GM23338 (cell line): ENCODE data around the gene EPHB2. TPM values are rescaled to one million over a fixed set of nuclear protein-coding genes. Genes with fewer than 3 reads are reported as not detected.

ENCODE experiments used
- ATAC-seq: fragments of 200-7000 bp; cut with Tn5 transposase; 3 replicates; pipeline ENCODE4 v1.9.1; 2020
- DNase-seq: peaks from one replicate; pipeline ENCODE4 v3.0.0-alpha.2; 2015; ENCODE audit warnings: low spot score
- H2AFZ ChIP-seq: fragments of 200-600 bp; sonication (generic); 2 replicates; pipeline ENCODE4 v1.8.0; 2016; ENCODE audit warnings: antibody characterized with exemption, mild to moderate bottlenecking, moderate library complexity
- H3F3A ChIP-seq: fragments of 200-600 bp; sonication (generic); replicated peaks from 2 replicates; pipeline ENCODE4 v1.8.0; 2017; ENCODE audit warnings: antibody characterized with exemption, mixed run types, low read depth
- H3K27ac ChIP-seq: fragments of 200-600 bp; sonication (generic); 2 replicates; pipeline ENCODE4 v1.6.1; 2016; ENCODE audit warnings: low read depth
- H3K27me3 ChIP-seq: fragments of 200-600 bp; sonication (generic); 2 replicates; pipeline ENCODE4 v1.8.0; 2016; ENCODE audit warnings: mild to moderate bottlenecking, mixed run types, moderate library complexity; ENCODE audit not compliant: insufficient read depth
- H3K36me3 ChIP-seq: fragments of 200-600 bp; sonication (generic); 2 replicates; pipeline ENCODE4 v1.8.0; 2016; ENCODE audit warnings: mild to moderate bottlenecking; ENCODE audit not compliant: insufficient read depth
- H3K4me1 ChIP-seq: fragments of 200-600 bp; sonication (generic); 2 replicates; pipeline ENCODE4 v1.8.0; 2016; ENCODE audit warnings: mild to moderate bottlenecking, moderate library complexity; ENCODE audit not compliant: insufficient read depth
- H3K4me2 ChIP-seq: fragments of 200-600 bp; sonication (generic); 2 replicates; pipeline ENCODE4 v1.7.1; 2017; ENCODE audit warnings: mixed run types
- H3K4me3 ChIP-seq: fragments of 200-600 bp; sonication (generic); 2 replicates; pipeline ENCODE4 v1.6.1; 2016; ENCODE audit warnings: mixed run types
- H3K79me2 ChIP-seq: fragments of 200-600 bp; sonication (generic); replicated peaks from 2 replicates; pipeline ENCODE4 v1.8.0; 2017; ENCODE audit warnings: mild to moderate bottlenecking; ENCODE audit not compliant: insufficient read depth
- H3K9me2 ChIP-seq: fragments of 200-600 bp; sonication (generic); 2 replicates; pipeline ENCODE4 v1.8.0; 2017; ENCODE audit not compliant: insufficient read depth
- H4K20me1 ChIP-seq: fragments of 200-600 bp; sonication (generic); replicated peaks from 2 replicates; pipeline ENCODE4 v1.8.0; 2017; ENCODE audit warnings: mild to moderate bottlenecking; ENCODE audit not compliant: insufficient read depth
- H3K27ac Mint-ChIP-seq: 2 replicates; pipeline ENCODE4 v1.8.0; 2020; ENCODE audit warnings: inconsistent platforms, mild to moderate bottlenecking, moderate library complexity, mixed read lengths
- H3K27me3 Mint-ChIP-seq: 3 replicates; pipeline ENCODE4 v1.8.0; 2022; ENCODE audit warnings: low read depth, mild to moderate bottlenecking, moderate library complexity, mixed read lengths, inconsistent platforms; ENCODE audit not compliant: insufficient read depth, poor library complexity
- H3K36me3 Mint-ChIP-seq: 3 replicates; pipeline ENCODE4 v1.8.0; 2021; ENCODE audit warnings: low read depth, mild to moderate bottlenecking, inconsistent platforms, moderate library complexity, mixed read lengths
- H3K4me1 Mint-ChIP-seq: 3 replicates; pipeline ENCODE4 v1.8.0; 2020; ENCODE audit warnings: mild to moderate bottlenecking, inconsistent platforms, mixed read lengths
- H3K4me3 Mint-ChIP-seq: 3 replicates; pipeline ENCODE4 v1.8.0; 2021; ENCODE audit warnings: moderate library complexity, mild to moderate bottlenecking, inconsistent platforms, mixed read lengths
- H3K9me3 Mint-ChIP-seq: 3 replicates; pipeline ENCODE4 v1.8.0; 2020; ENCODE audit warnings: moderate library complexity, mild to moderate bottlenecking, inconsistent platforms, mixed read lengths
- CREB1 ChIP-seq: fragments of 250-450 bp; sonication (Bioruptor Pico); IDR thresholded peaks from 2 replicates; pipeline ENCODE4 v1.5.0; 2020; ENCODE audit warnings: low read depth, mild to moderate bottlenecking, moderate library complexity
- EZH2phosphoT487 ChIP-seq: fragments of 200-600 bp; sonication (generic); IDR thresholded peaks from one replicate; pipeline ENCODE4 v1.8.1; 2018; ENCODE audit warnings: antibody characterized with exemption; ENCODE audit not compliant: unreplicated experiment
- STAT1 ChIP-seq: IDR thresholded peaks from one replicate; pipeline ENCODE4 v1.6.1; 2016; ENCODE audit warnings: antibody characterized with exemption; ENCODE audit not compliant: unreplicated experiment
- polyA plus RNA-seq: library from polyadenylated mRNA; unstranded; fragments of >200 nt; fragmentation: Nextera tagmentation; extraction: Ambion mirVana; gene quantifications from 2 replicates; pipeline ENCODE4 v1.2.1, GENCODE V29; 2016
- total RNA-seq: library from RNA; depleted of rRNA; stranded (reverse); fragments of >200 nt; shearing (Covaris generic); gene quantifications from 2 replicates; pipeline ENCODE4 v1.2.3, GENCODE V29; 2014
- TF ChIP-seq, protein P1 (sequence below), 2 experiments: fragments of 200-600 bp in 1 of 2; sonication (generic) in 1 of 2; conservative IDR thresholded peaks; 2 replicates each; pipeline versions ENCODE4 v1.5.1 to v1.6.1; 2016 to 2017; ENCODE audit warnings: antibody characterized with exemption in 2 of 2, low read depth in 2 of 2, mild to moderate bottlenecking in 2 of 2, moderate library complexity in 1 of 2
- TF ChIP-seq, protein P2 (sequence below): fragments of 250-450 bp; sonication (Bioruptor Pico); IDR thresholded peaks from 2 replicates; pipeline ENCODE4 v1.5.0; 2020; ENCODE audit warnings: mild to moderate bottlenecking, moderate library complexity

The EPHB2 gene
- total and polyA plus RNA-seq, 2 experiments from 2014 or later, result 4.1 to 20.1 TPM

DNA sequence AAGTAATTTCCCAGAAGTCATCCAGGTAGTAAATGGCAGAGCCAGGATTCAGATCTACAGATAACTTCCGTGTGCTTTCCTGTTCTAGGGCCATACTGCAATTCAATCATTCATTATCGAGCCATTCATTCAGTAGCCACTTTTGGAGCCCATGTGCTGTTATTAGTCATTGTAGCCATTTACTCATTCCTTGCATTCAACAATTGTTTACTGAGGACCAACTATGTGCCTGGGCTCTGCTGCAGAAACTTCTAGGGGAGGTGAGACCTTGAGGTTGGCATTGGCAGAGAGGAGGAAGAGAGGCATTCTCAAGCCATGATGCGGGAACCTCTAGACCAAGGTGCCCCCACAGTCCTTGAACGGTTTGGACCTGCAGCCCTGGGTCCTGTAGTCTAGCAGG, 27.9 kb downstream of the EPHB2 start:
- TF ChIP-seq STAT1 (no peak), EZH2phosphoT487 (no peak), CREB1 (CRISPR knock-in tag) (no peak)
- TF ChIP-seq, protein P1, sequence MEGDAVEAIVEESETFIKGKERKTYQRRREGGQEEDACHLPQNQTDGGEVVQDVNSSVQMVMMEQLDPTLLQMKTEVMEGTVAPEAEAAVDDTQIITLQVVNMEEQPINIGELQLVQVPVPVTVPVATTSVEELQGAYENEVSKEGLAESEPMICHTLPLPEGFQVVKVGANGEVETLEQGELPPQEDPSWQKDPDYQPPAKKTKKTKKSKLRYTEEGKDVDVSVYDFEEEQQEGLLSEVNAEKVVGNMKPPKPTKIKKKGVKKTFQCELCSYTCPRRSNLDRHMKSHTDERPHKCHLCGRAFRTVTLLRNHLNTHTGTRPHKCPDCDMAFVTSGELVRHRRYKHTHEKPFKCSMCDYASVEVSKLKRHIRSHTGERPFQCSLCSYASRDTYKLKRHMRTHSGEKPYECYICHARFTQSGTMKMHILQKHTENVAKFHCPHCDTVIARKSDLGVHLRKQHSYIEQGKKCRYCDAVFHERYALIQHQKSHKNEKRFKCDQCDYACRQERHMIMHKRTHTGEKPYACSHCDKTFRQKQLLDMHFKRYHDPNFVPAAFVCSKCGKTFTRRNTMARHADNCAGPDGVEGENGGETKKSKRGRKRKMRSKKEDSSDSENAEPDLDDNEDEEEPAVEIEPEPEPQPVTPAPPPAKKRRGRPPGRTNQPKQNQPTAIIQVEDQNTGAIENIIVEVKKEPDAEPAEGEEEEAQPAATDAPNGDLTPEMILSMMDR (conservative IDR thresholded peaks at IDR 0.05; ENCODE audit: low read depth in 2 of 2), result no peak
- TF ChIP-seq, protein P2, sequence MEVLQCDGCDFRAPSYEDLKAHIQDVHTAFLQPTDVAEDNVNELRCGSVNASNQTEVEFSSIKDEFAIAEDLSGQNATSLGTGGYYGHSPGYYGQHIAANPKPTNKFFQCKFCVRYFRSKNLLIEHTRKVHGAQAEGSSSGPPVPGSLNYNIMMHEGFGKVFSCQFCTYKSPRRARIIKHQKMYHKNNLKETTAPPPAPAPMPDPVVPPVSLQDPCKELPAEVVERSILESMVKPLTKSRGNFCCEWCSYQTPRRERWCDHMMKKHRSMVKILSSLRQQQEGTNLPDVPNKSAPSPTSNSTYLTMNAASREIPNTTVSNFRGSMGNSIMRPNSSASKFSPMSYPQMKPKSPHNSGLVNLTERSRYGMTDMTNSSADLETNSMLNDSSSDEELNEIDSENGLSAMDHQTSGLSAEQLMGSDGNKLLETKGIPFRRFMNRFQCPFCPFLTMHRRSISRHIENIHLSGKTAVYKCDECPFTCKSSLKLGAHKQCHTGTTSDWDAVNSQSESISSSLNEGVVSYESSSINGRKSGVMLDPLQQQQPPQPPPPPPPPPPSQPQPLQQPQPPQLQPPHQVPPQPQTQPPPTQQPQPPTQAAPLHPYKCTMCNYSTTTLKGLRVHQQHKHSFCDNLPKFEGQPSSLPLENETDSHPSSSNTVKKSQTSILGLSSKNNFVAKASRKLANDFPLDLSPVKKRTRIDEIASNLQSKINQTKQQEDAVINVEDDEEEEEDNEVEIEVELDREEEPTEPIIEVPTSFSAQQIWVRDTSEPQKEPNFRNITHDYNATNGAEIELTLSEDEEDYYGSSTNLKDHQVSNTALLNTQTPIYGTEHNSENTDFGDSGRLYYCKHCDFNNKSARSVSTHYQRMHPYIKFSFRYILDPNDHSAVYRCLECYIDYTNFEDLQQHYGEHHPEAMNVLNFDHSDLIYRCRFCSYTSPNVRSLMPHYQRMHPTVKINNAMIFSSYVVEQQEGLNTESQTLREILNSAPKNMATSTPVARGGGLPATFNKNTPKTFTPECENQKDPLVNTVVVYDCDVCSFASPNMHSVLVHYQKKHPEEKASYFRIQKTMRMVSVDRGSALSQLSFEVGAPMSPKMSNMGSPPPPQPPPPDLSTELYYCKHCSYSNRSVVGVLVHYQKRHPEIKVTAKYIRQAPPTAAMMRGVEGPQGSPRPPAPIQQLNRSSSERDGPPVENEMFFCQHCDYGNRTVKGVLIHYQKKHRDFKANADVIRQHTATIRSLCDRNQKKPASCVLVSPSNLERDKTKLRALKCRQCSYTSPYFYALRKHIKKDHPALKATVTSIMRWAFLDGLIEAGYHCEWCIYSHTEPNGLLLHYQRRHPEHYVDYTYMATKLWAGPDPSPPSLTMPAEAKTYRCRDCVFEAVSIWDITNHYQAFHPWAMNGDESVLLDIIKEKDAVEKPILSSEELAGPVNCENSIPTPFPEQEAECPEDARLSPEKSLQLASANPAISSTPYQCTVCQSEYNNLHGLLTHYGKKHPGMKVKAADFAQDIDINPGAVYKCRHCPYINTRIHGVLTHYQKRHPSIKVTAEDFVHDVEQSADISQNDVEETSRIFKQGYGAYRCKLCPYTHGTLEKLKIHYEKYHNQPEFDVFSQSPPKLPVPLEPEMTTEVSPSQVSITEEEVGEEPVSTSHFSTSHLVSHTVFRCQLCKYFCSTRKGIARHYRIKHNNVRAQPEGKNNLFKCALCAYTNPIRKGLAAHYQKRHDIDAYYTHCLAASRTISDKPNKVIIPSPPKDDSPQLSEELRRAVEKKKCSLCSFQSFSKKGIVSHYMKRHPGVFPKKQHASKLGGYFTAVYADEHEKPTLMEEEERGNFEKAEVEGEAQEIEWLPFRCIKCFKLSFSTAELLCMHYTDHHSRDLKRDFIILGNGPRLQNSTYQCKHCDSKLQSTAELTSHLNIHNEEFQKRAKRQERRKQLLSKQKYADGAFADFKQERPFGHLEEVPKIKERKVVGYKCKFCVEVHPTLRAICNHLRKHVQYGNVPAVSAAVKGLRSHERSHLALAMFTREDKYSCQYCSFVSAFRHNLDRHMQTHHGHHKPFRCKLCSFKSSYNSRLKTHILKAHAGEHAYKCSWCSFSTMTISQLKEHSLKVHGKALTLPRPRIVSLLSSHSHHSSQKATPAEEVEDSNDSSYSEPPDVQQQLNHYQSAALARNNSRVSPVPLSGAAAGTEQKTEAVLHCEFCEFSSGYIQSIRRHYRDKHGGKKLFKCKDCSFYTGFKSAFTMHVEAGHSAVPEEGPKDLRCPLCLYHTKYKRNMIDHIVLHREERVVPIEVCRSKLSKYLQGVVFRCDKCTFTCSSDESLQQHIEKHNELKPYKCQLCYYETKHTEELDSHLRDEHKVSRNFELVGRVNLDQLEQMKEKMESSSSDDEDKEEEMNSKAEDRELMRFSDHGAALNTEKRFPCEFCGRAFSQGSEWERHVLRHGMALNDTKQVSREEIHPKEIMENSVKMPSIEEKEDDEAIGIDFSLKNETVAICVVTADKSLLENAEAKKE (CRISPR knock-in tag), result no peak
- Histone ChIP-seq H2AFZ (no peak overlapping the region), H3K4me1 (no peaks in the 10 kb centered on the region), H3K9me2 (no peaks in the 10 kb centered on the region), H3K27ac (no peak overlapping the region), H3F3A (no peaks in the 10 kb centered on the region), H3K36me3 (no peaks in the 10 kb centered on the region), H3K4me2 (no peak overlapping the region), H3K27me3 (no peaks in the 10 kb centered on the region), H3K4me3 (no peak overlapping the region), H4K20me1 (no peaks in the 10 kb centered on the region), H3K79me2 (no peaks in the 10 kb centered on the region)
- Mint-ChIP-seq H3K9me3 (no peaks in the 10 kb centered on the region), H3K4me1 (peaks cover 8% of the 10 kb centered on the region; the same call in 2 of the 3 replicates), H3K27ac (no peak overlapping the region), H3K36me3 (no peaks in the 10 kb centered on the region), H3K4me3 (no peak overlapping the region), H3K27me3 (peaks cover 6% of the 10 kb centered on the region)
- ATAC-seq (no peak), DNase-seq (no peak)
